EL (cell line): ENCODE measurements around the gene ALDOB.

Source experiments
- DNase-seq: peaks from one replicate; pipeline ENCODE4 v3.0.0-alpha.2; 2016

ALDOB gene

DNA sequence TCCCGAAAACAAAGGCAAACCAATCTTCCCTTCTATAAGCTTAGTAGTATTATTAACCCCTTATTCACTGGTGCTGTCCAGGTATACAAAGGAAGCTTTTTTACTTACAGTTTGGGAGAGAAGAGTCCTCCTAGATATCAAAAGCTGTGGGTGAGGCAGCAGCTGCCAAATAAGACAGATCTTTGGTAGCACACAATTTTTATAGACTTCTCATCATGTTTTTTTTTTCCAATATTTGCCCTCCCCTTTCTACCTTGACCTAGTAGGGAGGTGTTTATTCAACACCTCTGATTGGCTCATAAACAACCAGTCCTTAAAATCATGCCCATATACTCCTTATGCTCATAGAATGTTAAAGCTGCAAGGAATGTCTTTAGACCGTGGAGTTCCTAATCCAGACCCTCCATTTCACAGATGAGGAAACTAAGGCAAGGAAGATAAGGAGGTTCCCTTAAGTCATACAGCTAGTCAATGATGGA lies at the start of gene ALDOB:
Gene ALDOB, minus strand, starts transcription at position 174 of the 479 bp plus-strand sequence. CDS start 4,887 bp downstream, outside the sequence.
- no peak for DNase-seq

DNA sequence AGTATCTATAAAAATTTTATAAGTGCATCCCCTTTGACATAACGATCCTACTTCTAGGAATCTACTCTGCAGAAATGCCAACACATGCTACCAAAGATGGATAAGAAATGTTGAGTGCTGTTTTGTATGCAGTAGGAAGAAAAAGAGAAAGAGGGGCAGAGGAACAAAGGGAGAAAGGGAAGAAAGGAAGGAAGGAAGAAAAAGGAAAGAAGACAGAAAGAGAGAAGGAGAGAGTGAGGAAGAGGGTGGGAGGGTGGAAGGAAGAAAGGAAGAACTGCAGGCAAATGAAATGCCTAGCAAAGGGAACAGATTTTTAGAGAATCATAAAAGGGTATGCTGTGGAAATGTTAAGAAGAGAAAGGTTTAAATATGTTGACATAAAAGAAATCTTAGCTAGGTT lies 48.5 kb upstream of the ALDOB start:
- no peak for DNase-seq

DNA sequence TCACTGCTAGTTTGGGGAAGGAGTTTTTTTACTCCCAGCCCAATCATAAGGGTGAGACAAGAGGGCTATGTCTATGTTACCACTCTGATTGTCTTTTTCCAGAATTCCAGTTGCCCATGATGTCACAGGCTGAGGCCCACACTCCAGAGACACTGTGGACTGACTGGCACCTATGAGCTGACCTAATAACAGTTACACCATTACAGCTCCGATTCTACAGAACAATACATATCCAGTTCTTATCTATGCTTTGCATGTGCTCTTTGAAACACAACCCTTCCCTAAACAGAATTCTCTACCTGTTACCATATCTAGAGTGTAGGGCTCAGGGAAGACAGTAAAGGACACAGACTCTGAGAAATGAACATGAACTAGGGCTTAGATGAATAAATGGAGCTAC lies 45.7 kb upstream of the ALDOB start:
- DNase-seq: no peak

DNA sequence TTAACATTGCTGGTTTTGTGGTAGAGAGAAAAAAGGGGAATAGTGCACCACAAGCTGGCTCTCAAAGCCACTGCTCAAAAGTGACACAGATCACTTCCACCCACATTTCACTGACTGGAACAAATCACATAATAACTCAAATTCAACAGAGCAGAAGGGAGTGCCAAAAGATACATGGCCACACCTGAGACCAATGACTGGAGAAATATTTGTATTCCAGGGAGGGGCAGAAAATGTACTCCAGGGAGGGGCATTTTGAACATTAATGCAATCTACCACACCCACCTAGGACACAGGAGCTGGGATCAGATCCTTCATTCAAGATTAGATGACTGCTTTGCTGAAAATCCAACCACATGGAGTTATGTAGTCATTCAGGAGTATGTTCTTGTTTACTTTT lies 44.8 kb upstream of the ALDOB start:
- DNase-seq: no peak

DNA sequence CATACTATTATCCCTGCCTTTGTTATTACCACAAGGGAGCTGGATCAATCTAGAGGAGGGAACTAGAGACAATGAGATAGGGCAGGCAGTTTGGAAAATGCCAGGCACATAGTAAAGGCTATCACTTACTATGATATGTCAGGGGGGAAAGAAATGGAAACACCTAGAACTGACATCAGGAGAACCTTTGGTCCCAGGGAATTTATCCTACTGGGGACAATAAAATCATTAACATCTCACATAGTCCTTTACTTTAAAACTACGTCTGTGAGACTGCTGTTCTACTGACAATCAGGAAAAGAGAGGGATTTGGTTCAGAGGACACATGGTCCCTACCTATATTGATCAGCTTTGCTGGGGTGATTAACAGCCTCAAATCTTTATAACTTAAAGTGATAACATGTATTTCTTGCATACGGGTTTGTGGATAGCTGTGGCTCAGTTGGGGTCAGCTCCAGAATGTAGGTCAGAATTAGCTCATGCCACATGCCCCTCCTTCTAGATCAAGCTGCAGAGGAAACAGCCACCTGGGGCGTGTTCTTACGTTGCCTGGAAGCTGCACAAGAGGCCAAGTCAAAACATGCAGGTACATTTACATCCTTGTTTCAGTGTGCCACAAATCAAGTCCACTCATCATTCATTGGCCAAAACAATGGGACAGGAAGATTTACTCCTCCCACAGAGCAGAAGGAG lies 43.9 kb upstream of the ALDOB start:
- DNase-seq: no peak

DNA sequence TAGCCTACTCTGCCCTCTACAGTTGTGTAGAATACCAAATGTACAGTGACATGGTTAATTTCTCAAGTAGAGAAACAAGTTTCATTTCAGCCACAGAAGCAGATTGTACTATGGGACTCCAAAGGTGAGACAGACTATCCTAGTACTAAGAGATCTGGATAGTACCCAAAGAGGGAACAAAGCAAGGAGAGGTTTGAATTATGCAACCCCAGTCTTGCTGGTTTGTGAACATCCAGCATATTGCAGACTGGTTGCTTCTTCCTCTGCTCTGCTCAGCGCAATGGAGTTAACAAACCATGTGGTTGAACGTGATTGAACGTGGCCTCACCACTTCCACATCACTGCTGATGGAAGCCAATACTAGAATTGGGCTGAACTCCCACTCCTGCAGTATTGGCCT lies 43.3 kb upstream of the ALDOB start:
- no peak for DNase-seq

DNA sequence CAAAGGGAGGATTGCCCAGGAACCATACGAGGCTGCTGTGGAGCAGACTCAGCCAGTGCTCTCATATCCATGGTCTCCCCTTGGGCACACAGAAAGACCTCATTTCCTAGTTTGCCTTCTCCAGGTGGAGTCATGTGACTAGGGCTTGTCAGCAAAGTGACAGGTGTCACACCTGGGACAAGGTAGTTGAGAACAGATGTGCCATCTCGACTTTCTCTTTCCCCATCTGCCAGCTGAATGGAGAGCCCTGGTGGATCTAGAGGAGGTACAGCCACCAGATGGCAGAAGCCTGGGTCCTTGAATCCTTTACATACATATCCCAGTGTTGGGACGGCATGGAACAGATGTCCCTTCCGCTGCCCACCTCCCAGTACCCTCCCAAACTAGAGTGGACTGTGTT lies 42.9 kb upstream of the ALDOB start:
- DNase-seq: no peak

DNA sequence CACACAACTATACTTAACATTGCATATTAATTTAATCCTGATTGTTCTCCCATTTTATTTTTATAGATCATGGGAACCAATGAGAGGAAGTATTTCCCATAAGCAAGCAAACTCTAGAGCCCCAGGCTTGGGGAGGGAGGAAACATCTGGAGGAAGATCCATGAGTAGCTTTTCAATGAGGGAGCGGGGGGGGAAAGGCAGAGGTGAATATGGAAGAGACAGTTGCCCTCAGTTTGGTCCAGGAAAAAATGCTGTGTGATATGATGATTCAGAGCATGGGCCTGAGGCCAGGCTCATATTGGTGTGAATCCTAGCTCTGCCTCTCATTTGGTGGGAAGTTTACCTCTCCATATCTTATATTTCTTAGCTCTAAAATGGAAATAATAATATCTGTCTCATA lies 42.2 kb upstream of the ALDOB start:
- peak; percentile 54 for DNase-seq

DNA sequence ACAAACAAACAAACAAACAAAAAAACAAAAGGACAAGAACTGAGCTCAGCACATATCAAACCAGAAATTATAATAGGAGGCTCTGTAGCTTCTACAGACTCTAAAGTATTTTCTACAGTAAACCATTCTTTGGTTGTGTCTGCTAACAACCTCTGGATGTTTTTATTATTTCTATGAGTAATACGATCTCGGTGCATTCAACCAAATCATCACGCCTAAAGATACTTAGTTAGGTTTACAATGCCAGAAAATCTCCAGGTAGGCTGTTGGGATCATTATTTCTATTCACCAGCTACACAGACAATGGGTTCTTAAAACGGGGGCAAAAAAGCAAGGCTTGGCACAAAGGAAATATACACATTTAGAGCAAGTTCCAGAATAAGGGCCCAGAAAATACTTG lies 41.6 kb upstream of the ALDOB start:
- DNase-seq: no peak

DNA sequence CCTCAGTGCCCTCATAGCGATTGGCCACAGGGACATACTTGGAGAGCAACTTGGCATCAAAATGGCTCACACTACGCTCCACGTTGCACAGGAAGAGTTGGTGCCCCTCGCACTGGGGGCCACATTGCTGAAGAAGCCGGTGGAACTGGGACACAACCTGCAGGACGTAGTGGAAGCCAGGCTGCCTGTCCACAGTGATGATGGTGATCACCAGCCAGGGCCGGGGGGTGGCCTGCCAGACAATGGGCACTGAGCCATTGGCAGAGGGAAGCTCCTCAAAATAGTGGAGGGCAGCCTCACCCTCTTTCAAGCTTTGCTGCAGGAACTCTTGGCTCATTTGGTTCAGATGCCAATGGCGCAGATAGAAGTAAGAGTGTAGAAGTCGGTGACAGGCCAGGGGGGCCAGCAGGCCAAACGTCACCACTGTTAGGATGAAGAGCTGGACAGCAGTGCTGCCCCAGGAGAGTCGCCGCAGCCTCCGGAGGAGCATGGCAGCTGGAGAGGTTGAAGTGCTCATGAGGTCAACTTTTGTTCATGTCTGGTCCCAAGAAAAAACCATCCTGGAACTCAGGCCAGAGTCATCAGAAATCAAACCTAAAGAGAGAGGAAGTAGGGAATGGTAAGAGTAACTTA lies 41.1 kb upstream of the ALDOB start:
- no peak for DNase-seq

DNA sequence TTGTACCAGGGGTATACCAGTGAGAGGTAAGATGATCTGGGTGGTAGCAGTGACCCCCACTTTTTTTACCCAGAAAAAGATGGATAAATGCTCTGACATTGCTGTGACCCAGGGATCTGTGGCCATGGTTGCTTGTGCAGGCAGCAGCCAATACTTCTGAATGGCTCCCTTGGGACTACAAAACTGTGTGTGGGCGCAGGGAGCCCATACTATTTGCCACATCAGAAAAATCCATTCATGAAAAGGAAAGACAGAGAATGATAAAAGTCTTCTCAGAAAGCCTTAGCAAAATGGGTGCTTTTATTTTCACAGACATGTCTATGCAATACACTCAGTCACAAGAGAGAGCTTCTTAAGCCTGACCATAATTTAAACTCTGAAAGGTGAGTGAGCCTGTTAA lies 37.3 kb upstream of the ALDOB start:
- no peak for DNase-seq

DNA sequence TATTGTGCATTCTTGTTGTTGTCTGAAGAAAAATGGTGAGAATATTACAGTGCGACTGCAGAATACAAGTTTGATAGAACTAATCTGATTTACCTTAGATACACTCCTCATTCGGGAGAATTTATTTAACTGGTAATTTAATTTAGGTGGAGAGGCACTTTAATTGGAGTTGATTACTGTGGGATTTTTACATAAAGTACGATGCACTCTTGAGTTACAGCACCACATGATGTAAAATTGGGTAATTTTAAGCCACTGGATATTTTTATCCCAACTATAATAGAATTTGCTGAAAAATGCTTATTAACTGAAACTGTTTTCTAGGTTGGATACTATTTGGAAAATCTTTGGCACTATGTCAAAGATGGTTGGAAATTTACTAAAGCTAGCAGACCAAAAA lies 35.4 kb upstream of the ALDOB start:
- DNase-seq: no peak

DNA sequence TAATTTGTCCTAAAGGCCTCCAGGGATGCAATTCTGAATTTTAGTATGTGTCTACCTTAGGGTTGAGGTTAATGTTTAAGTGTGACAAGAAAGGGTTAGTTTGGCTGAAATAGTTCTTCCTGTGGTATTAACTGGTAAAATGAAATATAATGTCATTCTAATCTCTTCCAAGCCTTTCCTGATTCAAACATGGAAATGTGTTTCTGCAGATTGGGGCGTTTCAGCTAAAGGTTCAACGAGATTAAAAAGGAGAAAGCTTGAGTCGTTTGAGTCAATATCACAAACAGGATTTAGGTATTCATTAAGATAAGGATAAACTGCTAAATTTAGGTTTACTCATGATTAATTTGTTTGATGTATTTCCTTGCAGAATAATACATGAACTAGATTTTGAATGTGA lies 34.4 kb upstream of the ALDOB start:
- no peak for DNase-seq

DNA sequence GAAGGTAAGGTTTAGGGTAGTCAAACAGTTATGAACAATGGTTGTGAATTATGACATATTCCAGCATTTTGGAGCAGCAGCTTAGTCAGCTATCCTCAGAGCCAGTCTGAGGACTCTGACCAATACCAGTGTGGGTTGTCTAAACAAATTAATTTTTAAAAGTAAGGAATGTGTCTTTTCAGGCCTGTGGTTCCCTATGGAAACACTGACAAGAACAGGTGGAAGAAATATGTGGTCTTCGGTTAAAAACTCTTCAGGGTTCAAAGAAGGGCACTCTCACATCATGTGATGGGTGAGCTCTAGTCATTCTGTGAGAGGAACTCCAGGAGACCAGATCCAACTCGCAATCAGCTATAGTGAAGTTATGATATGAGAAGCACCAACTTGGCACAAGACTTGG lies 33.5 kb upstream of the ALDOB start:
- no peak for DNase-seq

DNA sequence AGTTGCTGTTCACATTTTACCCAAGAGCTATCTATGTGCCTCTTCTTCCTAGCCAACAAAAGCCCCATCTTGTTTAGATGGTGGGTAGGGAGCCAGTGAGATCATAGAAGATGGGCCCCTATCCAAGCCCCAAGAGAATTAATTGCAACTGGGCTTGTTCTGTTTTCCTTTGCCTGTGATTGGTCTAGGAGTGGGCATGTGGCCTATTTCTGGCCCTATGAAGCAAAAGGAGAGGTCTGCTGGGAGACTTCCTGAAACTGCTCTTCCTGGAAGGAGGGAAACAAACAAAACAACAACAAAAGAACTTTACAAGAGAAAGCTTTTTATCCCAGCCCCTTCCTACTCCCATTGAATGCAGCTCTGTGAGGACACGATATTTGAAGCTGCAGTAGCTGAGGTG lies 32.5 kb upstream of the ALDOB start:
- no peak for DNase-seq

DNA sequence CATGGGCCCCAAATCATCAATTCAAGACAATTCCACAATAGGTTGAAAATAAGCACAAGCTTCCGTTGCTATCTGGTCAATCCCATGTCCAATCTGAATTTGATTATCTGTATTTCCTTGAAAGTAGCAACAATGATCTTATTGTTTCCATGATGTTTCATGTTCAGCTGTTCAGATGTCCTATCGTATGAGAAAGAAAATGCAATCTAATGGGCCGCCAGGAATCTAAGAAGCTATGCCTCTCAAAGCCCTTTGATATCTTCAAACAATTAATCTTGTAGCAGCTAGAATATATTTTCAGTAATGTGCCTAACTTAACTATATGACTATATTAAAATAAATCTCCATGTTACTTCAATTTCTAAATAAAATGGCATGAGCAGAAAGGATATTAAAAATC lies 32.1 kb upstream of the ALDOB start:
- no peak for DNase-seq

DNA sequence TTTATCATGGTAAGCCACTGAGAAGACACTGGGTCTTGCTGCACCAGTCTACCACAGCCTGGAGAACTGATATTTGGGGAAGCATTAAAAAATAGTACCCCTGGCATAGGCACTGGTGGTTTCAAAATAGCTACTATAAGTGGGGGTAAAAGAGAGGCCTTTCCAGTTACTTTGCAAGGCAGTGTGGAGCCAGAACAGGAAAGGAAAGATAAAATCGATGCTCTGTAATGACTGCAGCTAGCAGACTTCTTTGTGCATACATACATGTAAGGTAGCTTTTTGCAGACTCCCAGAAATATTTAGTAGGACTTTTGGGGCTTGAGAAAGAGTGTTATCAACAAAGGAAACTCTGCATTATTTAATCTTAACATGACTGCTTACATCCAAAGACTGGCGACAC lies 31.3 kb upstream of the ALDOB start:
- DNase-seq: no peak

DNA sequence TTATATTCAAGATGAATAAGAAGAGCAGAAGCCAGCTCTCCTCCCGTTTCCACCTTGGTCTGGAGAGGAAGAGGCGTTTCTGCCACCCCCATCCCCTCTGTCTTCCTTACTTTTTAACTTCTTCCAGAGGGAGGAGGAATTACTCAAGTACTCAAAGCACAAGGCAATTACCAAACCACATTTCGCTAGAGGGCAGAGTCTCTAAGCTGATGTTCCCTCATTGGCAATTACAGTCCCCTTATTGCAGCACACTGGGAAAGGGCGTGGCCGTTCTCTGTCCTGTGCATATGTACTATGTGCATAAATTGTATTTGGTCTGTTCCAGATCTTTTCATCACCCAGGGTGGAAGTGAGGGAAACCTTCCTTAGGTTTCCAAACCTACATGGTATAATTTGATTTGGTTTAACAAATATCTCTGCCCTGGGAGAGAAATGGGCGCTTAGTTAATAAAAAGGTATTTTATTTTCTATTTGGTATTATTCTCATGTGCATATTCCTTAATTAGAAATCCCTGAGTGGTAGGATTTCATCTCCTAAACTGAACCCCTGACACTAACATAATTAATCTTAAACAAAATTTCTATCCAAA lies 29.8 kb upstream of the ALDOB start:
- peak; percentile 80 for DNase-seq

DNA sequence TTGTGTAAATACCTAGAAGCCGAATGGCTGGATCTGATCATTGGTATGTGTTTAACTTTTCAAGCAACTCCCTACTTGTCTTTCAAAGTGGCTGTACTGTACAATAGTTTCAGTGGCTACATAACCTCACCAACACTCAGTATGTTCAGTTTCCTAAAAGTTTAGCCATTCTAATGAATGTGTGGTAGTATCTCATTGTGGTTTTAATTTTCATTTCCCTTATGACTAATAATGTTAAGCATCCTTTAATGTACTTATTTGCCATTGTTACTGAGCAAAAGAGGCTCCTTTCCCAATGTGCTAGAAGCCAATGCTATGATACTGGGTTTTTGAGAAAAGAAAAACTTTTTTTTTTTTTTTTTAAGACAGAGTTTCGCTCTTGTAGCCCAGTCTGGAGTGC lies 27.8 kb upstream of the ALDOB start:
- peak; percentile 54 for DNase-seq

DNA sequence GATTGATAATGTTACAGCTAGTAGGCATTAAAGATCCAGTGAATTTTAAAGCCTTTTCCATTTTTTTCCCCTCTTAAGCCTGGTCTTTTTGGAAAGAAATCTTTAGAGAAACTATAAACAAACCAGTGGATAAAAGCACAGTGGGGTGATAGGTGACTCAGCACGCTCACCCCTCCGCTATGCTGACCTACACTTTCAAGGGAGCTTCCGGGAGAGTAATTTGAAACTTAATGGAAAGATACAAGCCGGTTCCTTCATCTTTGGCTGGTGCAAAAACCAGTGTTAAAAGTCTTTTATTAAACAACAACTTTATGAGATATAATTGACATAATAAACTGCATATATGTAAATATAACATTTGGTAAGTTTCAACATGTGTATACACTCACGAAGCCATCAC lies 27.0 kb upstream of the ALDOB start:
- peak; percentile 77 for DNase-seq

DNA sequence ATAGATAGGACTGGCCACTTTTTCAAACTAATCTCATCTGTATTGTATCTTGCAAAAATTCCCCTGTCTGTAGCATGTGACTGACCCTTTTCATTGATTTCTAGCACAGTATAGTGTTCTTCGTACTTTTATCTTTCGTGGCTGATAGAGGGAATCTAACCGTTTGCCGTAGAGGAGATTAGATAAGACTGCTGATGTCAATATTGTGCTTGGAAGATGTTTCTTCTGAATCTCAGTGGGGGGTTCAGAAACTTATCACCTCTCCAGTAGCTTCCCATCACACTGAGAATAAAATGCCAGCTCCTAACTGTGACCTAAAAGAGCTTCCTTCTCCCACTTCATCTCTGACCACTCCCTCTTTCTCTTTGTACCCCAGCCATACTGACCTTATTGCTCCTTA lies 25.4 kb upstream of the ALDOB start:
- DNase-seq: no peak

DNA sequence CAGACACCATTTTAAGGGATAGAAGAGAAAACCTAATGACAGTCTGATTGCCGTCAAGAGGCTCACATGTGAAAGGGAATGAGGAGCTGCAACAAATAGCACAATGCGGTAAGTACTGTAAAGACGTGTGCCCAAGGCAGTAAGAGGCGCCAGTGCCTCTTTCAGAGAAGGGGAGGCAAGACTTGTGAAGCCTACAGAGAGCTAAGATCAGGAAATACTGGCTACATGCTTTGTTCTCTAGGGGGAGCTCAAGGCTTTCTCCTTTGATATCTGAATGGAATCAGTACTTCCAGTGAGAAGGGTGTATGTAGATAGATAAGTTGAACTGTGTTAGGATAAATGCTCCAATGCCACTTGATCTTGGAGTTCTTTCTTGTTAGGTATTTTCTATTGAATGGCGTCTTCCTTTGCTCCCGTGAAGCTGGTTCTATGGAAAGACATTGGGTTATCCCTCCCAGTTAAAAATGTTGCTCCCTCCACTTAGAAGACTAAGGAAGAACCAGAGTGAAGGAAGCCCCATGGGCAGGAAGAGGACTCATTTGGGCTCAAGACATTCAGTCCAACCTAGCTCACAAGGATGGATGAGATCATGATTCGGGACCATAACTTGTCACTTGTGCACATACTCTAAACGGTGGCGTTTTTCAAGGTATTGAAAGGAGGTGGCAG lies 23.5 kb upstream of the ALDOB start:
- DNase-seq: peak; percentile 84

DNA sequence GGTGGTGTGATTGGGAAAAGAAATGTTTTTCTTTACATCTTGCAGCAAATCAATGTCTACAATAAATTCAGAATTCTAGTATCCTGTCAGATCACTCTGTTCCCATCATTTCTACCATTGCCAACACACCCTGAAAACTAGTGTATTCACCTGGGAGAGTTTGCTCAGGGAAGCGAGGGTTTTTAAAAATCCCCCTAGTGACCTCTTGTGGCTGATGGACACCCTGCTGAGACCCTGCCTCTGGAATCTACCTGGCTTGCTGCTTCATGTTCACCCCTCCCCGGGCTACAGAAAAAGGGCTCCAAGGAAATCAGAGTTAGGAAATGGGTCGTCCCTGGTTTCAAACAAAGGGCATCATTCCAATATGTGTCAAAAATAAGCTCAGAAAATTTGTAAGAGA lies 21.4 kb upstream of the ALDOB start:
- no peak for DNase-seq

DNA sequence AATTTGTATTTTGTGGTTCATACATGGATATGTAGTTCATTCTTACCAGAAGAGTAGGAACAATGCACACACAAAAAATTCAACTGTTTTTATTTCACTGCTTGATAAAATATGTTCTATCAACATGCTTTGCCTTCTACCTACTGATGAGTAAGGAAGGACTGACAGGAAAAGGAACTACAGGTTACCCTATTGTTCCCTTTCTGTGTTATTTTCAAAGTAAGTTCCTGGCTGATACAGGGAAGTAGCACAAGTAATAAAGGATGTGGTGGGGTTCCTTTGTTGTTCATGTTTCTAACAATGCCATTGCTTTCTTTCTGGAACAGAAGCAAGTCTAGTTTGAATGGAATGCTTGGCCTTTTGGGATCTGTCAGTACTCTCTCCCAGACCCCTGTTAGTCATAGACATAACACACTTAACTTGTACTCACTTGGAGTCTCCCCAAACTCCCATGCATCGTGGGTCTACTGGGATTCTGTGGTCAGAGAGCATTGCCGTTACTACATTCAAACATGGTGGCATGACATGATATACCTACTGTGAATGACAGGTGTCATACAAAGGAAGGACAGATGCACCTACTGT lies 20.2 kb upstream of the ALDOB start:
- peak; percentile 30 for DNase-seq
